Aorta (tissue), 5 donors: ENCODE data around the gene LEMD2. TPM values are rescaled to one million over a fixed set of nuclear protein-coding genes. Genes with fewer than 3 reads are reported as not detected.

ENCODE experiments used
- ATAC-seq: fragments of 200-7000 bp; cut with Tn5 transposase; one replicate; pipeline ENCODE4 v1.9.1; 2022; ENCODE audit warnings: moderate library complexity; ENCODE audit not compliant: low FRiP score
- DNase-seq, 2 donors: peaks; one replicate each; pipeline ENCODE4 v3.0.0-alpha.2; 2020
- H3K27ac ChIP-seq, 2 donors: one replicate each; pipeline ENCODE4 v1.5.1; 2013; ENCODE audit warnings: low read length in 2 of 2, mild to moderate bottlenecking in 2 of 2, moderate library complexity in 2 of 2, control low read depth in 1 of 2, inconsistent platforms in 1 of 2, low read depth in 1 of 2
- H3K27me3 ChIP-seq, 2 donors: one replicate each; pipeline ENCODE4 v1.6.1; 2013; ENCODE audit warnings: control low read depth in 1 of 2, low read length in 1 of 2, mild to moderate bottlenecking in 1 of 2, moderate library complexity in 1 of 2; ENCODE audit not compliant: insufficient read depth in 2 of 2, control insufficient read depth in 1 of 2
- H3K36me3 ChIP-seq, 2 donors: one replicate each; pipeline ENCODE4 v1.6.1; 2013; ENCODE audit warnings: control low read depth in 1 of 2, low read length in 1 of 2, mild to moderate bottlenecking in 1 of 2; ENCODE audit not compliant: insufficient read depth in 2 of 2, control insufficient read depth in 1 of 2
- H3K4me1 ChIP-seq, 2 donors: one replicate each; pipeline ENCODE4 v1.6.1; 2013; ENCODE audit warnings: low read length in 2 of 2, control low read depth in 1 of 2, mild to moderate bottlenecking in 1 of 2, moderate library complexity in 1 of 2; ENCODE audit not compliant: insufficient read depth in 2 of 2, control insufficient read depth in 1 of 2
- H3K4me3 ChIP-seq, 2 donors: one replicate each; pipeline ENCODE4 v1.5.1; 2013; ENCODE audit warnings: low read length in 2 of 2, control low read depth in 1 of 2, mild to moderate bottlenecking in 1 of 2
- H3K9me3 ChIP-seq: one replicate; pipeline ENCODE4 v1.6.1; 2013; ENCODE audit warnings: mild to moderate bottlenecking, low read length; ENCODE audit not compliant: control insufficient read depth
- WGBS, 2 donors: extraction: QIAGEN DNeasy Blood & Tissue Kit; methylation state at CpG; one replicate each; pipeline ENCODE4 v1.1.7; 2013; 5-methylcytosine and 5-hydroxymethylcytosine counted together
- intact Hi-C, 2 donors: fragments of 100-400 bp; cut with DNase I; formaldehyde crosslinking; loops; one replicate each; pipeline versions ENCODE4 v1.14.2 to v1.15.0; 2022
- polyA plus RNA-seq, 2 donors: library from polyadenylated mRNA; stranded (reverse); fragments of 200-250 nt; gene quantifications; one replicate each; pipeline ENCODE4 v1.2.3, GENCODE V29; 2013
- total RNA-seq, 2 donors: library from RNA; stranded (reverse); fragmentation: NEBNext Ultra II Directional; extraction: Animal tissue kit (Norgen Biotek cat#: 25700); gene quantifications; one replicate each; pipeline ENCODE4 v1.2.1, GENCODE V29; 2021
- donor health status: healthy with polysubstance abuse.
- donor health status: Bipolar disorder and iron deficiency.
- donor health status: DM: no; HTN: no; CAD: no.
- donor health status: DM: no; HTN: no; CAD: no.
- donor health status: DM: yes; HTN: yes; CAD: no.

LEMD2 gene
- total and polyA plus RNA-seq, 4 donors, result 19.4 to 85.6 (median 53.2) TPM

DNA sequence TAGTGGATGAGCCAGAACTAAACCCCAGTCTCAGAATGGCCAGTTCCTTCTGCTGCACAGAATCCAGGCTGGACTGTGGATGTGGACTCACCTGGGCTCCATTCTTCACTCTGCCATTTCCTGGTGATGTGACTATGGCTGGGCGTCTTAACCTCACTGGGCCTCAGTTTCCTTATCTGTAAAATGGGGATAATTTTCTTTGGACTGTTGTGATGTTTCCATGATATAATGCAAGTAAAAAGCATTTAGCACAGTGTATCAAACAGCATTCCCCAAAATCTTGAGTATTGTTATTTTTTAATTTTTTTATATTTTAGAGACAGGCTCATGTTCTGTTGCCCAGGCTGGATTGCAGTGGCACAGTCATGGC lies 36.3 kb downstream of the LEMD2 start:
- Histone ChIP-seq H3K4me1 (no peaks in the 10 kb centered on the region), H3K9me3 (no peaks in the 10 kb centered on the region), H3K4me3 (no peak overlapping the region), H3K36me3 (no peaks in the 10 kb centered on the region), H3K27me3 (no peaks in the 10 kb centered on the region), H3K27ac (no peak overlapping the region)
- intact Hi-C loops, result no loop called here
- ATAC-seq (no peak), DNase-seq (no peak)
- 93 to 97% methylated on average over 1 of the region's 1 CpG for WGBS, 2 donors

DNA sequence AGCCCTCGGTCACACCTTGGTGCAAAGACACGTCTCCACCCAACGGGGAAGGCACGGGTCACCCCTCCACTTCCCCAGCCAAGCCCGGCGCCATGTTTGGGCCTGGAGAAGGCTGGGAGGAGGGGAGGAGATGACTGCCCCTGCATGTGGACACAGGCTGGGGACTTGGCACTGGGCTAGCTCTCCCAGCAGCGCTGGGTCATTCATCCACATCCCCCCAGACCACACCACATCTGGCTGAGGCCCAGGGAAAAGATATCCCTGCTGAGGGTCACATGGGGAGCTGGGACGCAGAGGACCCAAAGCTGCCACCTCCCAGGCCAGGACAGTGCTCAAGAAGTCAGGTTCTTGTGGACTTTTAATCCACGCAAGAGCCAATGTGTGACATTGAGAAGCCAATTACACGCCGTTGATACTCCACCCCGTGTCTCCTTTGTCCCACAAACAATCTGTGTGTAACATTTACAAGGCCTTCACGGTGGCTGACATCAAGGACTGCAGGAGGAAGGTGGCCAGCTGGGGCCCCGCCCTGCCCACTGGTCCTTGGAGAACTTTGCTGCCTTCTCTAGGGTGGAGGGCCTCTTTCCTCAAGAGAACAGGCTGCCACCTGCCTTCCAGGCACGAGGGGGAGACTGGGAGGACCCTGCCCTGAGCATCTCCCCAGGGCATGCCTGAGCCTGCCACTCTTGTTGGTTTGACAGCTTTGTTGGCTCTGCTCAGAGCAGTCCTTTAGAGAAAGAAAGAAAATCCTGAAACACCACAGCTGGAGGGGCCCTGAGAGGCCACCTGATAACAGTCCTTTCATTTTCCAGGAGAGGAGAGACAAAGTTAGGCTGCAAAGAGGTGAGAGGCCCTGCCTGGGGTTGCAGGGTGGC lies 36.9 kb downstream of the LEMD2 start:
- Histone ChIP-seq H3K27me3 (no peaks in the 10 kb centered on the region), H3K36me3 (no peaks in the 10 kb centered on the region), H3K27ac (no peak overlapping the region), H3K9me3 (no peaks in the 10 kb centered on the region), H3K4me3 (no peak overlapping the region), H3K4me1 (no peaks in the 10 kb centered on the region)
- intact Hi-C loops, result no loop called here
- 81 to 86% methylated on average over 15 of the region's 15 CpGs for WGBS, 2 donors
- DNase-seq (no peak), ATAC-seq (no peak)

DNA sequence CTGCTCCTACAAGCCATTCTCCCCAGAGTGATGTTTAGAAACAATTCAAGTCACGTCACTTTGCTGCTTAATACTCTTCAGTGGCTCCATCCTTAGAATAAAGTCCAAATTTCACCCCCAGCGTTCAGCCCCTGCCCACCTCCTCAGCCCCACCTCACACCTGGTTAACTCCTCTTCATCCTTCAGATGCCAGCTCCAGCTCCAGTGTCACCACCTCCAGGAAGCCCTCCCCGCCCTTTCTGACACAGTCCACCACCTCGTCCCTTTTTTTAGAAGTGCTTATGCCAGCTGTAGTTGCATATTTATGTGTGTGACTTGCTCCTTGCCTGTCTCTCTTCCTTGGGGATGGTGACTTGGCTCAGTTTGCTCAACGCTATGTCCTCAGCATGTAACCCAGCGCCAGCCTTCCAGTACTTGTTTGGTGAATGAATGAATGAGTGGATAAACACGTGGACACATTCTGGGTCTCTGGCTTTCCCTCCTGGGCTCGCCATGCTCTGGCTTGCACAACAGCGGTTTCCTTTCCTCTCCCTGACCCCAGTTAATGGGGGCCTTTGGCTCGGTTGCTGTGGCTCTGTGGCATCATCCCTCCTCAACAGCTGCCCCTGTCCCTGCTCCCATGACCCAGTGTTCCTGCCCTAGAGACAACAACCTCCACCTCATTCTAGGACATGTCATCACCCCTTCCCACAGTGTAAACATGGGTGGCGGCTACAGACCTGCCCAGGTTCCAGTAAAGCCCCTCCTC lies 38.5 kb downstream of the LEMD2 start:
- DNase-seq (no peak), ATAC-seq (no peak)
- intact Hi-C loops, result no loop called here
- no peaks in the 10 kb centered on the region for H3K4me1 ChIP-seq
- no peak overlapping the region for H3K27ac ChIP-seq
- WGBS, 2 donors, result 59 to 75% methylated on average over 11 of the region's 11 CpGs
- H3K27me3 ChIP-seq, result no peaks in the 10 kb centered on the region
- no peaks in the 10 kb centered on the region for H3K9me3 ChIP-seq
- no peak overlapping the region for H3K4me3 ChIP-seq
- H3K36me3 ChIP-seq, result no peaks in the 10 kb centered on the region

DNA sequence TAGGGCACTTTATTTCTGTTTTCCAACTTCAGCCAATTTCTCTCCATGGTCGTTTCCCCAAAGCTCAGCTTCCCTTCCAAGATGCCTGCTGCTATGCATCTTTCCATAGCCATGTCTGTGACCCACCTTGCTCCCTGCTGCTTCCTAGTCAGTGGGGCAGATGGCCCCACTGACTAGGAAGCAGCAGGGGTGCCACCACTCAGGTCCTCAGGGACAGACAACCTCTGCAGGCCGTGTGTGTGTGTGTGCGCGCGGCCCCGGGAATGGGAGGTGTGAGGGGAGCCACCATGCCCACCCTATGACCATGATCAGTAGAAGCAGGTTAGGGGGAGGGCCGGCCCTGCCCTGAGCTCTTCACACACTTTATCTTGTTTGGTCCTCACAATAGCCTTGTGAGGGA lies 39.5 kb downstream of the LEMD2 start:
- 86 to 91% methylated on average over 7 of the region's 7 CpGs for WGBS, 2 donors
- no peak for ATAC-seq
- Histone ChIP-seq H3K4me3 (no peak overlapping the region), H3K9me3 (no peaks in the 10 kb centered on the region), H3K27me3 (no peaks in the 10 kb centered on the region), H3K36me3 (no peaks in the 10 kb centered on the region), H3K4me1 (no peaks in the 10 kb centered on the region), H3K27ac (no peak overlapping the region)
- intact Hi-C loops, result no loop called here
- no peak for DNase-seq

DNA sequence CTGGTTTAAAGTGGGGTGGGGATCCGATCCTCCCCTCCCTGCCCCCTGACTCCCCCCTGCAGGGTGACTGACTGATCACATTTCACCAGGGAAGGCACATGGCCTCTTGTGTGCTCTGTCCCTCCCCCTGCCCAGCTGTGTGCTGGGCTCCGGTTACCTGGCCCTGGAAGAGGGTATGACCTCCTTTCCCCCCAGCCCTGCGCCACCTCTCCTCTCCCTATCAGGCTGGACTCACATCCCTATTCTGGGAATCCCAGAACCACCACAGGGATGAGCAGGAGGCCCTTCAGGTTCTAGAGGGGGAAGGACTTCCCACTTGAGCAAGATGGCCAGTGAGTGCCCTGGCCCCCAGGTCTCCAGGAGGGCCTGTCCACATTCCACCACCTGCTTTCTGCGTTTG lies 40.1 kb downstream of the LEMD2 start:
- Histone ChIP-seq H3K9me3 (no peaks in the 10 kb centered on the region), H3K27ac (no peak overlapping the region), H3K27me3 (no peaks in the 10 kb centered on the region), H3K4me1 (no peaks in the 10 kb centered on the region), H3K4me3 (no peak overlapping the region), H3K36me3 (no peaks in the 10 kb centered on the region)
- DNase-seq (no peak), ATAC-seq (no peak)
- WGBS, 2 donors, result 80 to 82% methylated on average over 4 of the region's 4 CpGs
- intact Hi-C loops, result no loop called here

DNA sequence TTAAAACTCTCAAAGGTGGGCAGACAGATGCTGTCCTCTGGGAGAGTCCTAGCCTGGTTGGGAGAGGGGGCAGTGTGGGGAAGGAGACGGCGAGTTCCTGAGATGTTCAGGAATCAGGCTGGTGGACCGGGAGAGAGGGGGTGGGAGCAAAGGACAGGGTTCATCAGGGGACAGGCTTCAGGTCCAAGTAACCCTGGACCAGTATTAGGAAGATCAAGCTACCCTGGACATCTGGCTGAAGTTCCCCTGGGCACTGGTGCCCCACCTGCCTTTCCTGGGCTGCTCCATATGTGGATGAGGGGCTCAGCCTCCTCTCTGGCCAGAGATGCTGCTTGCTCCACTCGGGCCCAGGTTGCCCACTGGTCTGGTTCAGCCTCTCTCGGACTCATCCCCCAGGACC lies 41.1 kb downstream of the LEMD2 start:
- no peaks in the 10 kb centered on the region for H3K4me1 ChIP-seq
- no peaks in the 10 kb centered on the region for H3K36me3 ChIP-seq
- no peak for DNase-seq
- intact Hi-C loops, result no loop called here
- no peak overlapping the region for H3K27ac ChIP-seq
- ATAC-seq, result no peak
- no peaks in the 10 kb centered on the region for H3K9me3 ChIP-seq
- no peaks in the 10 kb centered on the region for H3K27me3 ChIP-seq
- 85 to 92% methylated on average over 5 of the region's 5 CpGs for WGBS, 2 donors
- H3K4me3 ChIP-seq, result no peak overlapping the region

DNA sequence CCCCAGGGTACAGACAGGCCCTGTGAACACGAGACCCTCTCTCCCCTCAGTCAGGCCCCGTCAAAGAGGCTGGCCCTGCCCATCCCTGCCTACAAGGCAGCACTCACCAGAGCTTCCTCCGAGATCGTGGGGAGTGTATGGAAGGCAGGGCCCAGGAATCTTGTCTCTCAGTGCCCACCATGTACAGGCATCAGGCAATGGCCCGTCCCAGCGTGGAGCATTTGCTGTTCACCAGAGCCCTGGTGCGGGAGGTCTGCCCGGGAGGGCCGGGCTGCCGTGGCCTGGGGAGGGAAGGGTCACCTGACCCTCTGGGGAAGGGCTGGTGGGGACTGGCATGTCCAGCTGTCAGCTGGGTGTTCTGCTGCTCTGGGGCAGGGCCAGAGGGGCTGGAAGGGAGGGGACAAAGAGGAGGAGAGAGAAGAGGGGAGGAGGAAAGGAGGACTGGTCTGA lies 42.3 kb downstream of the LEMD2 start, which contains the start of gene IP6K3:
TSS of gene IP6K3 (minus strand) at position 255 of the 450 bp plus-strand sequence. CDS start 11,429 bp downstream, outside the sequence.
- 50 to 51% methylated on average over 10 of the region's 10 CpGs for WGBS, 2 donors
- no peak for ATAC-seq
- intact Hi-C loops, result no loop called here

DNA sequence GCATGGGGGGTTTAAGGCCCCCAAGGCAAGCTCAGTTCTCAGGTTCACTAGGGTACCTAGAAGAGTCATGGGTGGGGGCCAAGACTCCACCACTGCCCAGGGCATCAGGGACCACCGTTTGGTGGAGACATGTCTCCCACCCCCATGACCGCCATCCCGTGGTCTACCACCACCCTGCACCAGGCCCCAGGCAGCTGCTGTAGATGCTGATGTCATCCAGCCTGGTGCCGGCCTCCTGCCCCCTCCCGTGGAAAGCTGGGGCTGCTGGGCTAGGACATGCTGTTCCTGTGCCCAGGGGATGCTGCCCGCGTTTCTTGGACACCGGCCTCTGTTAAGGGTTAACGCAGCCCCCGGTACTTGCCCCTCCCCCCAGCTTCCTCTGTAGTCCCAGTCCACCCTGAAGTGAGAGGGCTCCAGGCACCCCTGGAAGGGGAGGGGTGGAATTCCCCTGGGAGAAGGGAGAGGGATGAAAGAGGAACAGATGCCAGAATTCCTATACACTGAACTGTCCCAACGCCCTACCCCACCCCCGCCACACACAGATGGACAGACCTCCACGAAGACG lies 42.8 kb downstream of the LEMD2 start:
- no peak for DNase-seq
- no peaks in the 10 kb centered on the region for H3K36me3 ChIP-seq
- no peaks in the 10 kb centered on the region for H3K27me3 ChIP-seq
- intact Hi-C loops, result no loop called here
- no peak for ATAC-seq
- H3K4me3 ChIP-seq, result no peak overlapping the region
- no peaks in the 10 kb centered on the region for H3K4me1 ChIP-seq
- no peak overlapping the region for H3K27ac ChIP-seq
- H3K9me3 ChIP-seq, result no peaks in the 10 kb centered on the region
- 24 to 29% methylated on average over 14 of the region's 14 CpGs for WGBS, 2 donors

More for the DNA sequence above, 42.3 kb downstream of the LEMD2 start, which contains the start of gene IP6K3:
- DNase-seq, result no peak
- Histone ChIP-seq H3K27me3 (no peaks in the 10 kb centered on the region), H3K4me3 (no peak within 1 kb of the TSS), H3K36me3 (no peaks in the 10 kb centered on the region), H3K4me1 (no peaks in the 10 kb centered on the region), H3K9me3 (no peaks in the 10 kb centered on the region), H3K27ac (no peak within 1 kb of the TSS)
